ENCODE measurements around the gene TRIM54.

TRIM54 gene, protein sequence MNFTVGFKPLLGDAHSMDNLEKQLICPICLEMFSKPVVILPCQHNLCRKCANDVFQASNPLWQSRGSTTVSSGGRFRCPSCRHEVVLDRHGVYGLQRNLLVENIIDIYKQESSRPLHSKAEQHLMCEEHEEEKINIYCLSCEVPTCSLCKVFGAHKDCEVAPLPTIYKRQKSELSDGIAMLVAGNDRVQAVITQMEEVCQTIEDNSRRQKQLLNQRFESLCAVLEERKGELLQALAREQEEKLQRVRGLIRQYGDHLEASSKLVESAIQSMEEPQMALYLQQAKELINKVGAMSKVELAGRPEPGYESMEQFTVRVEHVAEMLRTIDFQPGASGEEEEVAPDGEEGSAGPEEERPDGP

DNA sequence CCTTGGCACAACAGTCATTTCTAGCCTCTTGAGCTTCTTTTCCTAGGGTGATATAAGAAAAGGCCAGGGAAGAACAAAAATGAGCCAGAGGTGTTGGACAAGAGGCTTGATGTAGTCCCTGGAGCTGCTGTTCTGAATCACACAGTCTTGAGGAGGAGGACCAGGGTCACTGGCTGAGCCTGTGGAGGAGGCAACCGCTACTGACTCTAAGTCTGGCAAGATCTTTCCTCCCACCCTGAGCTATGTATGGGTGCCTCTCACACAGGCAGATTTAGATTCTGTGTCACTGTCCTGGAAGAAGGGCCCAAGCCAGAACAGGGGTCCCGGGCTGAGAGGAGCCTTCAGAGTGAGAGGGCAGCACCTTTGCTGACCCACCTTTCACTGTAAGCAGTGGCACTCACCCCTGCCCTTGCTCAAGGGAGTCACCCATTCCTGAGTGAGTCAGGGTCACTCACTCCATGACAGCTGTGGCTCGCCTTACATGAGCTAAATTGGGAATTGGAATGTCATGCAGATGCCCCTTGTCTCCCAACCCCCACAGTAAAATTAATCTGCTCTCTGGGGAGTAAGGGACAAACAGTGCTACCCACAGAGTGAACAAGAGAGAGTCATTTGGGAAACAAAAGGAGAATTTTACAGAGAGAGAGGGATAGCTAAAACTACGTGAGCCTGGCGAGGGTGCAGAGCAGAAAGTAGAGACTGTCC lies at the start of gene TRIM54:
TRIM54 (plus strand) TSS at position 575 of the 705 bp plus-strand sequence. CDS start 303 bp downstream, outside the sequence.
- no peak for DNase-seq (ENCODE audit: low read depth)

DNA sequence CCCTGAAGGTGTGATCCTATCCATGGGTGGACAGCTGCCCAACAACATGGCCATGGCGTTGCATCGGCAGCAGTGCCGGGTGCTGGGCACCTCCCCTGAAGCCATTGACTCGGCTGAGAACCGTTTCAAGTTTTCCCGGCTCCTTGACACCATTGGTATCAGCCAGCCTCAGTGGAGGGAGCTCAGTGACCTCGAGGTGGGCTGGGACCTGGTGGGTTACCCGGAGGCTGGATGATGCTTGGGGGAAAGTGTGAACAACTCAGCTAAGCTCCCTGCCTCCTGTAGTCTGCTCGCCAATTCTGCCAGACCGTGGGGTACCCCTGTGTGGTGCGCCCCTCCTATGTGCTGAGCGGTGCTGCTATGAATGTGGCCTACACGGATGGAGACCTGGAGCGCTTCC lies 48.9 kb upstream of the TRIM54 start:
- no peak for DNase-seq (ENCODE audit: low read depth)

DNA sequence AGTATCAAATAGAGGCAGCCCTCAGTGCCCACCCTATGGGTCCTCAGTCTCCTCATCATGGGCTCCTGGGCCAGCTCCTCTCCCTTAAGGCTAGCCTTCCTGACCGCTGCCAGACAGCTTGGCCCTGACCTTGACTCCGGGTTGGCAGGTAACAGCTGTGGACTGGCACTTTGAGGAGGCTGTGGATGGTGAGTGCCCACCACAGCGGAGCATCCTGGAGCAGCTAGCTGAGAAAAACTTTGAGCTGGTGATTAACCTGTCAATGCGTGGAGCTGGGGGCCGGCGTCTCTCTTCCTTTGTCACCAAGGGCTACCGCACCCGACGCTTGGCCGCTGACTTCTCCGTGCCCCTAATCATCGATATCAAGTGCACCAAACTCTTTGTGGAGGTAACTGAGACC lies 46.1 kb upstream of the TRIM54 start:
- DNase-seq (ENCODE audit: low read depth): no peak

DNA sequence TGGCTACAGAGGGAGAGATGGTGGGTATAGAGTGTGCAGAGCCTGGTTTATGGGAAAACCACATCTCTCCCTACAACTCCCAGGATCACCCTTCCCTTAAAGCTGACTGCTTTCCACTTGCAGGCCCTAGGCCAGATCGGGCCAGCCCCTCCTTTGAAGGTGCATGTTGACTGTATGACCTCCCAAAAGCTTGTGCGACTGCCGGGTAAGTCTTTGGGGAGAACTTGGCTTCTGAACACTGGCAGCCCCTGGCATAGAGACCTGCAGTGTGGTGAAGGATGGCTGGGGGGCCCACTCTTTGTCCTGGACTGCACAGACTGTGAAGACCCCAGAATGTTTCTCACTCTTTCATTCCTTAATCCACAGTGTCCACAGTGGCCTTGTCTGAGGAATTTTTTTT lies 45.6 kb upstream of the TRIM54 start:
- no peak for DNase-seq (ENCODE audit: low read depth)

DNA sequence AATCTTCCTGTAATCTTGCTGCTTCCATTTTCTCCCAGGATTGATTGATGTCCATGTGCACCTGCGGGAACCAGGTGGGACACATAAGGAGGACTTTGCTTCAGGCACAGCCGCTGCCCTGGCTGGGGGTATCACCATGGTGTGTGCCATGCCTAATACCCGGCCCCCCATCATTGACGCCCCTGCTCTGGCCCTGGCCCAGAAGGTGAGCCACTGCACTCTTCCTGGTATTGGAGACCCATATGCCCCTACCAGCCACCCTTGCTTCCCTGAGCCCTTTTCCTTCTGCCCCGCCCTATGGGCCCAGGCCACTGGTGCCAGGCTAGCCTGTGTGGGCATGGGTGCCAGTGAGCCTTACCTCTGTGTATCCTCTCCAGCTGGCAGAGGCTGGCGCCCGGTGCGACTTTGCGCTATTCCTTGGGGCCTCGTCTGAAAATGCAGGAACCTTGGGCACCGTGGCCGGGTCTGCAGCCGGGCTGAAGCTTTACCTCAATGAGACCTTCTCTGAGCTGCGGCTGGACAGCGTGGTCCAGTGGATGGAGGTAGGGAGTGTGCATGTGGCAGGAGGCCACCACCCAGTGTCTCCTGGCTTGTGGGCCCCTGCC lies 44.8 kb upstream of the TRIM54 start:
- DNase-seq (ENCODE audit: low read depth): no peak

DNA sequence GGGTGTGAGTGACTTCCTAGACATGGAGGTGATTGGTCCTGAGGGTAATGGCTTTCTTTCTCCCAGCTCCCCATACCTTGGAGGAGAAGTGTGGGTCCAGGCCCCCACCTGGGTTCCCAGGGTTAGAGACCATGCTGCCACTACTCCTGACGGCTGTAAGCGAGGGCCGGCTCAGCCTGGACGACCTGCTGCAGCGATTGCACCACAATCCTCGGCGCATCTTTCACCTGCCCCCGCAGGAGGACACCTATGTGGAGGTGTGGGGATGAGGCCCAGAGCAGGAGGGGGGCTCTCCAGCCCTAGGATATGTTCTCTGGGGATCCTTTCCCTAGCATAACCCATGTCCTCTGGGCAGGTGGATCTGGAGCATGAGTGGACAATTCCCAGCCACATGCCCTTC lies 43.3 kb upstream of the TRIM54 start:
- DNase-seq (ENCODE audit: low read depth): no peak

DNA sequence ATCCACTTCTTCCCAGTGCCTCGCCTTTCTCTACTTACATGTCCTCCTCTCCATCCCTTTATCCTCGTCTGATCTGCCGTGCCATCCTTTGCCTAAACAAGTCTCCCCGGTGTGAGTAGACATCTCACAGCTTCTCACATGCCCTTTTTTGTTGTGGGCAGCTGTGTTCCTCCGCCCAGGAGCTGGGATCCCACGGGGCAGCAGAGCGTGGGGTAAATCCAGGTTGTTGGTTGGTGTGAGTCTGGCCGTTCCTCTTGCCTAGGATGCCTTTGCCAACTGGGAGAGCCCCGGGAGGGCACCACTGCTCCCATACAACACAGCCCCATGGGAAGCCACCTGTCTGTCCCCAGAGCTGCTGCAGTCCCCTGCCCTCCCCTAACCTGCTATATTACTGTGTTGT lies 41.8 kb upstream of the TRIM54 start:
- no peak for DNase-seq (ENCODE audit: low read depth)

DNA sequence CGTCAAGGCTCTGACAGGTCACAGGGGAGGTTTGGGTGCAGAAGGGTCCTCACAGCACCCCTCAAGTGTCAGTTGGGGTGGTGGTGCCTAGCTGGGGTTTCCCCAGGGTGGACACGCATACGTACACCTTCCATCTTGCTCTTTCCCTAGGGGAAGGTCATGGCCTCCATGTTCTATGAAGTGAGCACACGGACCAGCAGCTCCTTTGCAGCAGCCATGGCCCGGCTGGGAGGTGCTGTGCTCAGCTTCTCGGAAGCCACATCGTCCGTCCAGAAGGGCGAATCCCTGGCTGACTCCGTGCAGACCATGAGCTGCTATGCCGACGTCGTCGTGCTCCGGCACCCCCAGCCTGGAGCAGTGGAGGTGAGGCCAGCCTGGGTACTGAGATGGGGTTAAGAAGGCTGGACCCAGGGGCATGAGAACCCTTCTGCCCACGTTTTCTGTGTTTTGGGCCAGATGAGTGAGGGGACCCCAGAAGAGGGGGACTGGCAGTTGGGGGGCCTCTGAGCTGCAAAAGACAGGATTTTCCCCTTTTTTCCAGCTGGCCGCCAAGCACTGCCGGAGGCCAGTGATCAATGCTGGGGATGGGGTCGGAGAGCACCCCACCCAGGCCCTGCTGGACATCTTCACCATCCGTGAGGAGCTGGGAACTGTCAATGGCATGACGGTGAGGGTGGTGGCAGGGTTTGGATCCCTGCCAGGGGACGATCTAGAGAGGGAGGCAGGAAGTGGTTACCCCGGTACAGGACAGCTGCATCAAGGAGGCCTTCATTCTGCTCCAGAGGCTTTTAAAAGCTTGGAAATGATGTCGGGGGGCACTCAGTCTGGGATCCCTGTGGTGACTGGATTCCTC lies 40.2 kb upstream of the TRIM54 start:
- DNase-seq (ENCODE audit: low read depth): no peak

DNA sequence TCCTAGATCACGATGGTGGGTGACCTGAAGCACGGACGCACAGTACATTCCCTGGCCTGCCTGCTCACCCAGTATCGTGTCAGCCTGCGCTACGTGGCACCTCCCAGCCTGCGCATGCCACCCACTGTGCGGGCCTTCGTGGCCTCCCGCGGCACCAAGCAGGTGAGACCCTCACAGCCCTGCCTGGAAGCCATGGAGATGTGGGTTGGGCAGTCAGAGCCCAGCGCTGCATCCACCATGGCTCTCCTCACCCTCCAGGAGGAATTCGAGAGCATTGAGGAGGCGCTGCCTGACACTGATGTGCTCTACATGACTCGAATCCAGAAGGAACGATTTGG lies 39.6 kb upstream of the TRIM54 start:
- DNase-seq (ENCODE audit: low read depth): no peak

DNA sequence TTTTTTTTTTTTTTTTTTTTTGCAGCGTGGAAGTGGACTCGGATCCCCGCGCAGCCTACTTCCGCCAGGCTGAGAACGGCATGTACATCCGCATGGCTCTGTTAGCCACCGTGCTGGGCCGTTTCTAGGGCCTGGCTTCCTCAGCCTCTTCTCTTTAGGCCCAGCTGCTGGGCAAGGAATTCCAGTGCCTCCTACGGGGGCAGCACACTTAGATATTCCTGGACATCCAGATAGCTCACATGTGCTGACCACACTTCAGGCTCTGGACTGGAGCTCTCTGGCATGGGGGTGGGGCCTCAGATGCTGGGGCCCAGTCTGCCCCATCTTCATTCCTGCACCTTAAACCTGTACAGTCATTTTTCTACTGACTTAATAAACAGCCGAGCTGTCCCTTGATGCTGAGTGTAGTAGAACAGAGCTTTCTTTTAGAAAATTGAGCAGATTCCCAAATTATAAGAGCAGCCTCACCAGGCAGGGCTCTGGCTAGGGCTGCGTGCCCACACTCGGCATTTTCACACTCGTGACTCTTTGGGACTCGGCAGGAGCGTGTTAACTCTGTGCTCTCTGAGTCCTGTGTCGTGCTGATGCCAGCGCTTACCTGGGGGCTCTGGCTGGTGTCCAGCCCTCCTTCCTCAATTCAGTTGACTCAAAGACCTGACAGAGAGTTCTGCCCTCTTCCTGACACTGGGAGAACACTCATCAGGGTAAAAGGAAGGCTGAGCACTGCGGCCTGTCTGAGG lies 38.7 kb upstream of the TRIM54 start:
- no peak for DNase-seq (ENCODE audit: low read depth)

DNA sequence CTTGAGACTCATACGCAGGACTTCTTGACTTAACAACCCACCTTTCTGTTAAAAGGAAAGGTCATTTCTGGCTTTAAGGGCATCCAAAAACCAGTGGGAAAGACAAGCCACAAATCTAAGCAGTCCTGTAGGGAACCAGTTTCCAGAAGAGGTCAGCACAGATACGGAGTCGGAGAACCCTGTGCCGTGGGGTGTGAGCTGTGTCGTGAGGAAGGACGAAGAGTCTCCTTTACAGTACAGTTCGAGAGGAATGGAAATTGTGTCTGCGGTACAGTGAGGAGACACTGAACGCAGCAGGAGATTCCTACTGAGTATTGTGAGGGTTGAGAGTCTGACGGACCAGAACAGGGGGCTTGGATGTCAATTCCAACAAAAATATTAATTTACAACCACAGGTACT lies 37.1 kb upstream of the TRIM54 start:
- DNase-seq (ENCODE audit: low read depth): no peak

DNA sequence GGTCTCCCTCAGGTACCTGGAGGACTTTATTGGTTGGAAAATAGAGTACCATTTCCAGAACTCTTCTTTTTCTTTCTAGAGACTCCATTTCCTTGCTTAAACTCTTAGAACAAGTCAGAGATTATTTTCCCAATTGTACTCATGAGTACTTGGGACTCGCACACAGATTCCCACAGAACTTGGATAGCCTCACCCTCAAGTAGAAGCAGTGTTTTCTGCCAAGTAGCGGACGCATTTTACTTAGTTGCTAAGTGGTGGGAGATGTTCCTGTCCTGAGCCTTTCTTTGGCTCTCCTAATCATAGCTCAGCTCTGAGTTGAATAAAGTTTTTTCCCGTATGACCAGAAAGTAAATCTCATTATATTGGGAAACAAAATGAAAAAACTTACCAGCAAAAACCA lies 36.6 kb upstream of the TRIM54 start:
- no peak for DNase-seq (ENCODE audit: low read depth)

DNA sequence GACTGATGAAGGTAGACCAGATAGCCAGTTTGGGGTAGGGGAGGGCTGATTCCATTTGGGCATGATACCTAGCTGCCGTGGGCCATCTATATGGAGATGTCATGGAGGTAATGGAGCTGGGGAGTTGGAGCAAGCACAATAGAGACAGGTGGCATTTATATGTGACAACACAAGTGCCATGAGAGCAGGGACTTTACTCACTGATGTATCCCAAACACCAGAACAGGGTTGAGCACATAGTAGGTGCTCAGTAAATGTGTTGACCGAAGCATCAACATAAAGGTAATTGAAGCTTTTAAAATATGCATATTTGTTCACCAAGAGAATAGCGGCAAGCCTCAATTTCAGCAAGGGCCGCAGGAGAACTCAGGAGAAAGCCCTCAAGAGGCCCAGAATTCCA lies 34.3 kb upstream of the TRIM54 start:
- DNase-seq (ENCODE audit: low read depth): no peak

DNA sequence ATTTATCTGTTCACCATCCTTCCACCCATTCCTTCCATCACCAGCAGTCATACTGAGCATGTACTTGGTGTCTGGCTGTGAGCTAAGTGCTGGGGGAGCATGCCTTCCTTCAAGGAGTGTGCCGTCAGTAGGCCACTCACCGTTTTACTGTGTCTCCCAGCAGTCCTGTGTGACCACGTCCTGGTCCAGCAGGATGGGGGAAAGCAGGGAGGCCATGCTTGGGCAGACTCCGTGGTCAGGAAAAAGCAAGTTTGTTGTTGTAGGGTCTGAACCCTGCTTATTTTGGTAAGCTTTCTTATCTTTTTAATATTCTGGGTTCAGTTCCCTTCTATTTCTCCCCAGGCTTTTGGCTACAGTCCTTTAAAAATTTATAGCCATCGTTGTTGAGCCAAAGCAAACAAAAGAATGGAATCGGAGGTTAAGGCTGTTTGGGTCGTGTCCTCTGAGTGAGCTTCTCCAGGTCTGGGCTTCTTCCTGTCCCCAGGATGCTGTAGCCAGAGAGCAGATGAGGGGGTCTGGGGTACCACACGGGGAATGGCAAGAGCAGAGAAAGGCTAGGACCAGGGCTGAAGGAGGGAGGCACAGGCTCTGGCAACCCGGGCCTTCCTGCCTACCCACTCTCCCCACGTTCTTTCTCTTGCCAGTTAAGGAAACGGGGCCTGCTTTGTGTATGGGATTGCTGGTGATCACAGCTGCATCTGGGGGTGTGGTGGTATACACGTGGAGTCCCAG lies 32.9 kb upstream of the TRIM54 start:
- no peak for DNase-seq (ENCODE audit: low read depth)

DNA sequence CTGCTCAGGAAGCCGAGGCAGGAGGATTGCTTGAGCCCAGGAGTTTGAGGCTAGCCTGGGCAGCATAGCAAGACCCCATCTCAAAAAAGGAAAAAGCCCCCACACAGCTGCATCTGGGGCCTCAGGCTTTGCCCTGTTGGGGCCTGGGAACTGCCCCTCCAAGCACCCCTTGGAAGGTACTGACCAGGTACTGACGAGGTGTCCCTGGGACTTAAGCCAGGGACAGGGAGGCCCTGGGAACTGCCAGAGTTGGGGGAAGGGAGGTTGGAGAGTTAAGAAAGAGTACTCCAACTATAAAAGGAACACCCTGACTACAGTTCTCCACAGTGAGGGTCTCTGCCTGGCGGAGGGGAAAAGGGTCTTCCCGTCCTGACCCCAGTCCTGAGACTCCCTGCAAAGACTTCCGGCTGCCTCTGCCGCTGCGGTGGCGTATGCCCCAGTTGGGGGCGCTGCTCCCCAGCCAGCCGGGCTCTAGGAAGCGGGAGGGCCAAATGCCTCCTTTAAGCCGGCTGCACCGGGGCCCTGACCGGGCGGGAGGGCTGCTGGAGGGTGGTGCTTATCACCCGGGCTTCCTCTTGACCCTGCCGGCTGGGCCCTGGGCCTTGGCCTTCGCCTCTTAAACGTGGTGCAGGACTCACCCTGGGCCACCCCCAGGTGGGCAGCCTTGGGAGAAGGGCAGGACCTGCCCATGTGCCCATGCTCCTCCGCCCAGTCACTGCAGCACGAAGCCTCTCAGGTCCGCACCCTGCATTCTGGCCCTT lies 32.2 kb upstream of the TRIM54 start:
- no peak for DNase-seq (ENCODE audit: low read depth)

DNA sequence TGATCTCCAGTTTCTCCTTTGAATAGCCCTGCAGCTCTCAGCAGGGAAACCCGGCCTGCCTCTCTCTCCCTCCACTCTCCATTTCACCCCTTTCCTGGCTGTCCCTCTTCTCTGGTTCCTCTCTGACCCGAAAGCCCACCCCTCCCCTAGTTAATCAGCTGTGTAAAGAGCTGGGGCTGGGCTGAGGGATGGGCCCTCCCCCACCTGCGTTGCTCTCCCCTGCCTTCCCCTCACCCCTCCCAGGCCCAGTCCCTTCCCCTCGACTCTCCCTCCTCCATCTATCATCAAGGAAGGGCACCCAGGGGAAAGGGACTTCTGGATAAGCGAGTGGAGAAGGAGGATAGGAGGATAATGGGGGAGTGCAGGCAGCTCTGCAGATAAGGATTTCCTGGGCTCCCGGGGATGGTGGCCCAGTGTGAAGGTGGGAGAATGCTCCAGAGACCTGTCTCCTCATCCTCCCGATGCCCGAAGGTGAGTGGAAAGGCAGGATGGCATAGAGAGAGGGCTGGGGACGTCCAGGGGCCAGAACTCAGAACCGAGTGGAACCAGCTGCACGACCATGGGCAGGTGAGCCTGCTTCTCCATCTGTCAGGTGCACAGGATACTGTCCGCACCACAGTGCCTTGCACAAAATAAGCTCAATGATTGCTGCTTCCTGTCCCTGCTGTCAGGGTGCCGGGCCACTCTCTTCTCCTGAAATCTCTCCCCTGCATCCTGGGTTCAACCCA lies 31.4 kb upstream of the TRIM54 start:
- no peak for DNase-seq (ENCODE audit: low read depth)

DNA sequence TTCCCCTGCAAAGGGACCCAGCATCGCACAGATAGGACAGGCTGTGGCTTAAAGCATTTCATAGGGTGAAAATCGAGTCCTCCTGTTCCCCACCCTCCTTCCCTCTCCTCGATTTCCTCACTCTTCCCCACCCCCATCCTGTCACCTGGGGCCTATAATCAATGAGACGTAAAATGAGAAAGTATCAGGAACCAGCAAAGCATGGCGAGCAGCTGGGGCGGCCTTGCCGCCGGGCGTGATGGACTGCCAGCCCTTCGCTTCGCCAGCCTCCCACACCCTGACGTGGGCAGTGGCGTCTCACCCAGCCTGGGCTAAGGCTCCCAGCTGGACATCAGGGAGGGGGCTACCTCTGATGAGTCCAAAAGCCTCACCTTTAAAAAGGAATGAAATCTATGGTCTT lies 30.5 kb upstream of the TRIM54 start:
- no peak for DNase-seq (ENCODE audit: low read depth)

DNA sequence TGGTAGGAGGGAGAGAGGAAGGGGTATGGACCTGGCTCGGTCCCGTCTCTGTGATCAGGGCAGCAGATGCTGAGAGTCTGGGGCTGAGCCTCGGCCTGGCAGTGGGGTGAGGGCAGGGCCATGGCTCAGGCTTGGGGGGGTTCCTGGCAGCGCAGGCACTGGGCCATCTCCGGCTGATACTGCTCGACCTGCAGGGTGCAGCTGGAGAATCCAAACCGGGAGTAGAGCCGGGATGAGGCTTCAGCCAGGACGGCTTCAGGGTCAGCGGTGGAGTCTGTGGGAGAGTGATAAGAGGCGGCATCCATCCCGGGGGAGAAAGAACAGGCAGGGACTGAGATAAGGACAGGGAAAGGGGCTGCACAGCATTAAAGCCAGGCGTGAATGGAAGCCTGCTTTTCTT lies 27.0 kb upstream of the TRIM54 start:
- no peak for DNase-seq (ENCODE audit: low read depth)

DNA sequence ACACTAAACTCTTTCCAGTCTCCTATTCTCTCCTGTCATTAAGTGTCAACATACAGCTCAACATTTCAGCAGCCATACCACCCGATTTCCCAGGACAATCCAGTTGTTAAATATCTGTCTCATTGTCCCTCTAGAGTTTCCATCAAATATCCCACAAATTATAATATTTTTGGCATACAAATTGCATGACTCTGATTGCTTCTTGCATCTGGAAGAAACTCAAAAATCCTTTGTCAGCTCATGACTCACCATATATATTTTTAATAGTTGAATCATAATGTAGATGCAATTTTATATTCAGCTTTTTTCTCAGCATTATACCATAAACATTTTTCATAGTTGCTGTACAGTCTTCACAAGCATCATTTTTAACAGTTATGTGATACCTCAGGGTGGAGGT lies 26.6 kb upstream of the TRIM54 start:
- no peak for DNase-seq (ENCODE audit: low read depth)

Measured in stimulated activated CD8-positive, alpha-beta memory T cell treated with anti-CD3 and anti-CD28 coated beads, Interleukin-12 subunit alpha, Interleukin-12 subunit beta, amount 100 ng/mL, for 4 hours (primary cell).